Measurements from ENCODE around the gene SUPT6H.

GRCh38 chr17:28613931-28614381 lies 48.0 kb upstream of the SUPT6H start, which contains the start of gene RSKR:
- TF ChIP-seq TAF1 (IDR thresholded peaks at IDR 0.05; ENCODE audit: borderline replicate concordance, low read depth, low read length) (no peak), POLR2AphosphoS5 (IDR thresholded peaks at IDR 0.05; ENCODE audit: low read depth, low read length) (no peak), POLR2A (IDR thresholded peaks at IDR 0.05; ENCODE audit: low read depth, low read length) (no peak; the same call in 1 of the 2 replicates)

All from GM12892 (cell line).